Uterus (tissue), 4 donors: ENCODE results near the gene TMEM245. TPM values are rescaled to one million over a fixed set of nuclear protein-coding genes. Genes with fewer than 3 reads are reported as not detected.

Source experiments
- DNase-seq, 2 donors: peaks; one replicate each; pipeline ENCODE4 v3.0.0-alpha.2; 2019 to 2020
- H3K27ac ChIP-seq, 2 donors: fragments of 200-600 bp; sonication (generic); 1 replicate in 1 of 2; 2 replicates in 1 of 2; pipeline ENCODE4 v1.5.1; 2016 to 2018
- H3K27me3 ChIP-seq, 2 donors: fragments of 200-600 bp; sonication (generic); one replicate each; pipeline ENCODE4 v1.5.1; 2018 to 2019; ENCODE audit warnings: control low read depth in 1 of 2
- H3K36me3 ChIP-seq, 2 donors: fragments of 200-600 bp; sonication (generic); one replicate each; pipeline ENCODE4 v1.5.1; 2019; ENCODE audit warnings: control low read depth in 1 of 2
- H3K4me1 ChIP-seq, 2 donors: fragments of 200-600 bp; sonication (generic); one replicate each; pipeline ENCODE4 v1.5.1; 2018 to 2019; ENCODE audit warnings: control low read depth in 1 of 2
- H3K4me3 ChIP-seq, 2 donors: fragments of 200-600 bp; sonication (generic); 1 replicate in 1 of 2; 2 replicates in 1 of 2; pipeline ENCODE4 v1.5.1; 2018 to 2019; ENCODE audit warnings: mild to moderate bottlenecking in 1 of 2
- H3K9me3 ChIP-seq, 2 donors: fragments of 200-600 bp; sonication (generic); one replicate each; pipeline ENCODE4 v1.5.1; 2019; ENCODE audit warnings: control low read depth in 1 of 2
- POLR2A ChIP-seq, 2 donors: fragments of 450-650 bp; IDR thresholded peaks; one replicate each; pipeline ENCODE4 v1.6.1; 2016; ENCODE audit warnings: antibody characterized with exemption in 2 of 2, mild to moderate bottlenecking in 1 of 2, moderate library complexity in 1 of 2
- intact Hi-C: fragments of 100-400 bp; cut with DNase I; formaldehyde crosslinking; loops from one replicate; pipeline ENCODE4 v1.15.1; 2023; ENCODE audit warnings: low total_unique reads
- total RNA-seq, 4 donors: library from RNA; depleted of rRNA in 3 of 4; stranded (reverse); fragments of >200 nt in 3 of 4; gene quantifications; one replicate each; pipeline versions ENCODE4 v1.1.0 to v1.2.4, GENCODE V29; 2014 to 2023
- TF ChIP-seq, protein P1 (sequence below), 4 experiments: fragments of 200-600 bp in 2 of 4; fragments of 450-650 bp in 2 of 4; sonication (generic) in 2 of 4; IDR thresholded peaks; one replicate each; pipeline ENCODE4 v1.5.1; 2016 to 2019; ENCODE audit warnings: antibody characterized with exemption in 4 of 4, mild to moderate bottlenecking in 2 of 4, moderate library complexity in 1 of 4
- donor health status: DM: yes; HTN: yes; CAD: no.

TMEM245 gene
- total RNA-seq, 4 donors from 2014 or later: 59.7 to 80.0 (median 76.0) TPM

DNA sequence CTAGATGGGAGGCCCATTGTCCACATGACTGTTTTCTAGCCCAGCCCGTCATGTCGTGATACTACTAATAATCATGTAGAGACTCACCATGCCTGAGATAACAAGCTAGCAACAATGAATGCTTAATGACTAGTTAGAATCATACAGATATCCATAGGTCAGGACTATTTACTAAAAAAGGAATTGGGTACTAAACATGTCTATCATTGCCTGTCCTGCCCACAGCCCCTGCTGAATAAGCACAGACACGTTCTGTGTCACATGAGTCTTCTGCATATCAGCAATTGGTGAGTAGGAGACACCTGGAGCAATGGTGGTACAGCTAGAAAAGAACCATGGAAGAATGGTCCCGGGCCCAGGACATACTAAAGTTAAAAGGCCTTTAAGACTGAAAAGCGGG lies 29.3 kb upstream of the TMEM245 start:
- Histone ChIP-seq H3K4me3 (no peak overlapping the region), H3K27me3 (no peaks in the 10 kb centered on the region), H3K9me3 (no peaks in the 10 kb centered on the region), H3K4me1 (no peaks in the 10 kb centered on the region), H3K27ac (no peak overlapping the region), H3K36me3 (no peaks in the 10 kb centered on the region)
- intact Hi-C loops: no loop called here
- DNase-seq: no peak
- TF ChIP-seq, protein P1, sequence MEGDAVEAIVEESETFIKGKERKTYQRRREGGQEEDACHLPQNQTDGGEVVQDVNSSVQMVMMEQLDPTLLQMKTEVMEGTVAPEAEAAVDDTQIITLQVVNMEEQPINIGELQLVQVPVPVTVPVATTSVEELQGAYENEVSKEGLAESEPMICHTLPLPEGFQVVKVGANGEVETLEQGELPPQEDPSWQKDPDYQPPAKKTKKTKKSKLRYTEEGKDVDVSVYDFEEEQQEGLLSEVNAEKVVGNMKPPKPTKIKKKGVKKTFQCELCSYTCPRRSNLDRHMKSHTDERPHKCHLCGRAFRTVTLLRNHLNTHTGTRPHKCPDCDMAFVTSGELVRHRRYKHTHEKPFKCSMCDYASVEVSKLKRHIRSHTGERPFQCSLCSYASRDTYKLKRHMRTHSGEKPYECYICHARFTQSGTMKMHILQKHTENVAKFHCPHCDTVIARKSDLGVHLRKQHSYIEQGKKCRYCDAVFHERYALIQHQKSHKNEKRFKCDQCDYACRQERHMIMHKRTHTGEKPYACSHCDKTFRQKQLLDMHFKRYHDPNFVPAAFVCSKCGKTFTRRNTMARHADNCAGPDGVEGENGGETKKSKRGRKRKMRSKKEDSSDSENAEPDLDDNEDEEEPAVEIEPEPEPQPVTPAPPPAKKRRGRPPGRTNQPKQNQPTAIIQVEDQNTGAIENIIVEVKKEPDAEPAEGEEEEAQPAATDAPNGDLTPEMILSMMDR (IDR thresholded peaks at IDR 0.05): no peak
- no peak for TF ChIP-seq POLR2A (IDR thresholded peaks at IDR 0.05)

DNA sequence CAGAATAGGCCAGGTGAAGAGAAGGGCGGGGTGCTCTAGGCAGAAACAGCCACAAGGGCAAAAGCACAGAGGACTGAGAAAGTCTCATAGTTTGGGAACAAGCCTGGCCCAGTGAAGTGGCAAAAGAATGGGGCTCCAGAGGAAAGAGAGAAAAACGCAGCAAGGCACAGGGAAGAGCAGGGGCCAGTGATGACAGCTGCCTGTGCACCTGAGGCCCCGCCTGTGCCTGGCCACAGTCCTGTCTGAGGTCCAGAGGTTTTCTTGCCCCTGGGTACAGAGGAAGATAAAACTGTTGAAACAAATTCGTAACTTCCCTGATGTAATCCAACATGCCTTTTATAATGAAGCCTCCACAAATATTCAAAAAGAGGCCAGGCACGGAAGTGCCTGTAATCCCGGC lies 25.3 kb upstream of the TMEM245 start:
- DNase-seq: no peak
- TF ChIP-seq POLR2A (IDR thresholded peaks at IDR 0.05): no peak
- TF ChIP-seq, protein P1 (IDR thresholded peaks at IDR 0.05): no peak
- no peak overlapping the region for H3K27ac ChIP-seq
- H3K36me3 ChIP-seq: no peaks in the 10 kb centered on the region
- H3K27me3 ChIP-seq: no peaks in the 10 kb centered on the region
- H3K4me3 ChIP-seq: no peak overlapping the region
- intact Hi-C loops: no loop called here
- H3K4me1 ChIP-seq: no peaks in the 10 kb centered on the region
- no peaks in the 10 kb centered on the region for H3K9me3 ChIP-seq

DNA sequence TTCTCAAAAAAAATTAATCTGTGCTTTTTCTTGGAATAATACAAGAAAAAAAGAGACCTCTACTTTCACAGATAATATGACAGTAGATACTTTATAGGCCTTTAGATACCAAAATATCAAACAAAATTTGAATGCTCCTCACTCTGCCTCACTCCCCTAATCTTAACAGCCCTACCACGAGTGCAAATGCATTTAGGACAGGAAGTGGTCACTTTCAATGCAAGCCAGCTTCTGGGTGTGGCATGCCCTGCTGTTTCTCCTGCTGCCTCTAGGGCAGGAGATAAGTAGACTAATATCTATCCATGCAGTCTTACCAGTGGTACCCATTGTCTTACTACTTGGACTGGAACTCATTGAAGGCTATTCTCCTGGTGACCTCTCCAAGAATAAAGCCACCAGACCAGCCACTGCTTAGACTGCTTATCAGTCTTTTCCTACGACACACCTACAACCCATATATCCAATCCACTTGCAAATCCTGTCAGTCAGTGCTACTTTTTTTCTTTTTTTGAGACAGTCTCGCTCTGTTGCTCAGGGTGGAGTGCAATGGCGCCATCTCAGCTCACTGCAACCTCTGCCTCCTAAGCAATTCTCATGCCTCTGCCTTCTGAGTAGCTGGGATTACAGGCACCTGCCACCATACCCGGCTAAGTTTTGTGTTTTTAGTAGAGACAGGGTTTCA lies 24.3 kb upstream of the TMEM245 start:
- DNase-seq: no peak
- Histone ChIP-seq H3K36me3 (no peaks in the 10 kb centered on the region), H3K4me3 (no peak overlapping the region), H3K27ac (no peak overlapping the region), H3K4me1 (no peaks in the 10 kb centered on the region), H3K9me3 (no peaks in the 10 kb centered on the region), H3K27me3 (no peaks in the 10 kb centered on the region)
- intact Hi-C loops: no loop called here
- TF ChIP-seq, protein P1 (IDR thresholded peaks at IDR 0.05): no peak
- no peak for TF ChIP-seq POLR2A (IDR thresholded peaks at IDR 0.05)

DNA sequence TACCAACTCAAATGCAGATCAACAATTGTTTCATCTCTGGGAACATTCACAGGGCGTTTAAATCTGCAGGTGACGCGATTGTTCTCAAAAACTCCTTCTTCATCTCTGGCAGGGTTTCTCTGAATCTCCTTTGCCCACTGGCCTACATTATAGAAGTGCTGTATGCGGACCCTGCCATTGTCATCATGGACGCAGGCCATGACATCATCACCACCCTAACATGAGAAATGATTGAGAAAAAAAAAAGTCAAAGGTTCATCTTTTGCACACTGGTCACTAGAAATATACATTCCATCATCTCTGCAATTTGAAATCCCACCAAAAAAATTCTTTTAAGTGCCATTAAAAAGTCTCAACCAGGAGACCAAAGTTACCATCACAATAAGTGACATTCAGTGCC lies 21.6 kb upstream of the TMEM245 start:
- intact Hi-C loops: no loop called here
- no peak for DNase-seq
- no peaks in the 10 kb centered on the region for H3K36me3 ChIP-seq

DNA sequence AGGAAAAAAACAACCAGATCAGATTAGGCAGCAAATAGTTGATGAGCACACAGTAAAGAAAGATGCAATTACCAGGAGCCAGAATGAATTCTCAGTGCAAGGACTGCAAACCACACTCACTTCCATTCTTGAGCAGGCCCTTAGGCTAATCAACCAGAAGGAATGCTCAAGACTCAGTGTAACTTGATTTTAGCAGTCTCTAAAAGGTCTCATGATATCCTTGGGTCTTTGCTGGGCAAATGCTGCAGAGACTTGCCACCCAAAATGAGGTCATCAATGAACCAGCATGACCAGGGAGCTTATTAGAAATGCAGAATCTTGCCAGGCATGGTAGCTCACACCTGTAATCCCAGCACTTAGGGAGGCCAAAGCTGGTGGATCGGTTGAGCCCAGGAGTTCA lies 20.1 kb upstream of the TMEM245 start:
- no peaks in the 10 kb centered on the region for H3K9me3 ChIP-seq
- DNase-seq: no peak
- H3K27me3 ChIP-seq: no peaks in the 10 kb centered on the region
- no peak for TF ChIP-seq POLR2A (IDR thresholded peaks at IDR 0.05)
- TF ChIP-seq, protein P1 (IDR thresholded peaks at IDR 0.05): no peak
- H3K27ac ChIP-seq: no peak overlapping the region
- intact Hi-C loops: no loop called here
- H3K4me1 ChIP-seq: no peaks in the 10 kb centered on the region
- no peak overlapping the region for H3K4me3 ChIP-seq
- no peaks in the 10 kb centered on the region for H3K36me3 ChIP-seq

More for the DNA sequence above, 21.6 kb upstream of the TMEM245 start:
- TF ChIP-seq, protein P1 (IDR thresholded peaks at IDR 0.05): no peak
- TF ChIP-seq POLR2A (IDR thresholded peaks at IDR 0.05): no peak
- H3K9me3 ChIP-seq: no peaks in the 10 kb centered on the region
- H3K27me3 ChIP-seq: no peaks in the 10 kb centered on the region
- no peak overlapping the region for H3K27ac ChIP-seq
- no peak overlapping the region for H3K4me3 ChIP-seq
- H3K4me1 ChIP-seq: no peaks in the 10 kb centered on the region
